Measurements from ENCODE around the gene TAS2R19.

DNA sequence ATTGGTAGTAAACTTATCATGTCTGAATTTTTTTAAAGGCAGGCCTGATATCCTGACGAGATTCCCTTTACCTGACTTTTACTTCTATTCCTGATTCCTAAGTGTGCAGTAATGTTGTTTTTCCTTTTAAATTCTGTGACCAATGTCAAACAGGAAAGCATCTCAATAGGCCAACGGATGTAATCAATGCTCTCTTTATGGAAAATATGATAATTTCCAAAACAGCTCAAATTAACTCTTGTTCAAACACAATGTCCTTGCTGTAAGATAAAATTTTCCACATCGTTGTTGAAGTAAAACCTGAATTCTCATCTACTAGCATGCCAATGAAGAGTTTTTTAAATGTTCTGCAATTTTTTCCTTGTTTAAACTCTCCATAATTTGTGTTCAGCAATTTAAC, 16.8 kb upstream of the TAS2R19 start:
- TF ChIP-seq POLR2A (IDR thresholded peaks at IDR 0.05) (no peak), CTCF (IDR thresholded peaks at IDR 0.05) (no peak), EP300 (IDR thresholded peaks at IDR 0.05) (no peak)
